ENCODE data around the gene INAFM1.
"Not testable (repeated sequence)": the region's sequence is repeated elsewhere in the genome, so short reads cannot be mapped to it uniquely, and the experiment has no call there.

The INAFM1 gene

DNA sequence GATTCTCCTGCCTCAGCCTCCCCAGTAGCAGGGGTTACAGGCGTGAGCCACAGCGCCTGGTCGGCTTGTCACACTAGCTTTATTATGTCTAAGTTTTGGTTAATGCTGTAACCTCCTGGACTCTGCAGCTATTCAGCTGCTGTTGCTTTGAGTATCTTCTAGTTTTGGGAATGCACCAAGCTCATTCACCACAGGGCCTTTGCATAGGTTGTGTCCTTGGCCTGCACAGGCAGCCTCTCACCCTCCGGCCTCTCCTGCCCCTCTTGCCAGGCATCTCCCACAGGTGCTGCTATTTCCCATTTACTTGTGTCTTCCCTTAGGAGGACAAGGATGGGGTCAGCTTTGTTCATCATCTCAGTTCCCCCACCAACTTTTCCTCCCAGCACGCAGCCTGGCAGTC is 20.7 kb upstream of the INAFM1 start:
- DNase-seq (ENCODE audit: low spot score in 2 of 2) (no peak), ATAC-seq (ENCODE audit: low read depth) (no peak)
- H3K4me3 Mint-ChIP-seq, result no peak overlapping the region
- H3K27ac Mint-ChIP-seq, result no peak overlapping the region
- peaks cover 8% of the 10 kb centered on the region for H3K36me3 Mint-ChIP-seq
- no peaks in the 10 kb centered on the region for H3K27me3 Mint-ChIP-seq
- H3K9me3 Mint-ChIP-seq, result no peaks in the 10 kb centered on the region
- peaks cover 20% of the 10 kb centered on the region for H3K4me1 Mint-ChIP-seq

DNA sequence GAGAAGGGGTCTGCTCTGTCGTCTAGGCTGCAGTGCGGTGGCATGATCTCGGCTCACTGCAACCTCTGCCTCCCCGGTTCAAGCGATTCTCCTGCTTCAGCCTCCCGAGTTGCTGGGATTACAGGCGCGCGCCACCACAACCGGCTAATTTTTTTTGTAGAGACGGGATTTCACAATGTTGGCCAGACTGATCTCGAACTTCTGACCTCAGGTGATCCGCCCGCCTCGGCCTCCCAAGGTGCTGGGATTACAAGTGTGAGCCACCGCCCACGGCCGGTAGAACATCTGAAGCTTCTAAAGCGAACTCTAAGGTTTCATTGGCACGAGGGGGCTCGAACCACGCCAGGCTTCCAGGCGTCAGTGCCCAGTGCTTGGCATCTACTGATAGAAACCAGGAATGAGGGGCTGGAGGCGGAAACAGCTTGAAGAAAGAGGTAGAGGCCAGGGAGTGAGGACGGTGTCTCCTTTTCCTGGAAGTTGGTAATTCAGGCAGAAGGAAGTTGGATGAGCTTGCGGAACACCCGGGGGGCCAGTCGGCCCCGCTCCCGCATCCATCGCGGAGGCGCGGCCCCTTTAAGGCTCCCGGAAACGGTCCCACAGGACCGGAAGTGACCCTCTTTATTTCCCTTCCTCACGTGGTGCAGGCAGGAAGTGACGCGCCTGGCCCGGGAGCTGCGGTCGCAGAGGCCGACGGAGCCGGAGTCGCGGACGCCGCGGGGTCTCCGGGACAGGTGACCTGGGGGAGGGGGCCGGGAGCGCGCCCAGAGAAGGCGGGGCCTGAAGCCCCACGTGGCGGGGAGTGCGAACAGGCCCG is 18.6 kb upstream of the INAFM1 start, which contains the start of gene CCDC9:
CCDC9 (plus strand) TSS at position 647 of the 814 bp plus-strand sequence. CDS start 1,876 bp downstream, outside the sequence.
- ATAC-seq (ENCODE audit: low read depth) (peak; percentile 62), DNase-seq (ENCODE audit: low spot score in 2 of 2) (peak; percentile 90 to 91)
- Mint-ChIP-seq H3K4me1 (peaks cover 33% of the 10 kb centered on the region), H3K9me3 (no peaks in the 10 kb centered on the region), H3K4me3 (peak within 1 kb of the TSS; percentile 87), H3K27ac (peak within 1 kb of the TSS; percentile 93), H3K36me3 (peaks cover 24% of the 10 kb centered on the region), H3K27me3 (no peaks in the 10 kb centered on the region)

DNA sequence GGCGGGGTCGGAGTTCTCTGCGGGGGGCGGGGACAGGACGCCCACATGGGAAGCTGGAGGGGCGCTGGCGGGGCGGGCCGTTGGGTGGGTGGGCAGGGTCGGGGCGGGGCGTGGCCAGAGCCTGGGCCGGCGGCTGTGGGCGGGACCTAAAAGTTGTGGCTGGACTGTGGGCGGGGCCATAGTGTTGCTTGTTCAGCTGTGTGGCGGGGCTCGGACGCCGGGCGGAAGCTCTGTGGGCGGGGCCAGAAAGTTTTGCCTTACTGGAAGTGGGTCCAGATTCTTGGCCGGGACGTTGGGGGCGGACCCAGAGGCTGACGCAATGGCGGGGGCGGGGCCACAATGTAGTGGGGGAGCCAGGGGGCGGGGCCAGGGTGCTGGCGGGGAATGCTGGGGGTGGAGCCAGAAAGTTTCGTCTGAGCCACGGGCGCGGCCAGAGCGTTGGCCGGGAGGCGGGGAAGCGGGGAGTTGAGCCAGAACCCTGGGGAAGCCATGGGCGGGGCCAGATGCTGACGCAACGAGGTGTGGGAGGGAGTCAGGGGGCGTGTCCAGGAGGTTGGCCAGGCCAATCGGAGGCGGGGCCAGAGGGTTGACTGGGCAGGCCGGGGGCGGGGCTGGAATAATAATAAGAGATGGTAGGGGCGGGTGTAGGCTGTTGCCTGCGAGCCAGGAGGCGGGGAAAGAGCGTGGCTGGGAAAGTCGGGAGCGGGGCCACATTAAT is 17.8 kb upstream of the INAFM1 start:
- no peaks in the 10 kb centered on the region for H3K27me3 Mint-ChIP-seq
- H3K9me3 Mint-ChIP-seq, result no peaks in the 10 kb centered on the region
- ATAC-seq (ENCODE audit: low read depth), result peak; percentile 80
- H3K36me3 Mint-ChIP-seq, result peaks cover 26% of the 10 kb centered on the region
- peak; percentile 99 for DNase-seq (ENCODE audit: low spot score in 2 of 2)
- peak overlapping the region; percentile 93 for H3K27ac Mint-ChIP-seq
- H3K4me1 Mint-ChIP-seq, result peaks cover 34% of the 10 kb centered on the region
- H3K4me3 Mint-ChIP-seq, result peak overlapping the region; percentile 87

DNA sequence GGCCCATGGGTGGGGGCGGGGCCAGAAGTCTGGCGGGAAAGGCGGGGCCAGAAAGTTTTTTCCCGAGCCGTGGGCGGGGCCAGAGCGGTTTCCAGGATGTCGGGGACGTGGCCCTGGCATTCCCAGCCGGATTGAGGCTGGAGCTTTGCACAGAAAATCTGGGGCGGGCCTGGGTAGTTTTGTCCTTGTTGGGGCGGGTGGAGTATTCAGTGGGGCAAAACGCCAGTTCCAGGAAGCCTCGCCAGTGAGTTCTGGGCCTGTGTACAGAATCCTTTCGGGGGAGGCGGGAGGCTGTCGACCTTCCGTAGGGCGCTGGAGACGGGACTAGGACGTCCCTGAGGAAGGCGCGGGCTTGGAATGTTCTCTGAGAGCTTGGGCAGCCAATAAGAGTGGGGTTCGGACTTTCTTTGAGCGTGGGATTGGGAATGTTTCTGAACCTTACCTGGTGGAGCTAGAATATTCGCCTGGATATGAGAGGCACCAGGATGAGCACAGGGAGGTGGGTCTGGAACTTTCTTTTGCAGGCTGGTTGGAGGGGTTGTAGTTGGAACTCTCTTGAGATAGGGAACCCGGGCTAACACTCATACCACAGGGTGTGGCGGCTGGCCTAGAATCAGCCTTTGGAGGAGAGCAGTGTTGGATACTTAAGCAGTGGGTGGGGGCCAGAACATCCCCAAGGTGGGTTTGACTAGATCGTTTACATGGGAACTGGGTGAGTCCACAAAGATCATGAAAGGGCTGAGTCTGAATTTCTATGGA is 17.1 kb upstream of the INAFM1 start:
- Mint-ChIP-seq H3K36me3 (peaks cover 28% of the 10 kb centered on the region), H3K4me3 (peak overlapping the region; percentile 87), H3K4me1 (peaks cover 38% of the 10 kb centered on the region), H3K27me3 (no peaks in the 10 kb centered on the region), H3K27ac (peak overlapping the region; percentile 93), H3K9me3 (no peaks in the 10 kb centered on the region)
- ATAC-seq (ENCODE audit: low read depth), result no peak
- DNase-seq (ENCODE audit: low spot score in 2 of 2), result no peak

DNA sequence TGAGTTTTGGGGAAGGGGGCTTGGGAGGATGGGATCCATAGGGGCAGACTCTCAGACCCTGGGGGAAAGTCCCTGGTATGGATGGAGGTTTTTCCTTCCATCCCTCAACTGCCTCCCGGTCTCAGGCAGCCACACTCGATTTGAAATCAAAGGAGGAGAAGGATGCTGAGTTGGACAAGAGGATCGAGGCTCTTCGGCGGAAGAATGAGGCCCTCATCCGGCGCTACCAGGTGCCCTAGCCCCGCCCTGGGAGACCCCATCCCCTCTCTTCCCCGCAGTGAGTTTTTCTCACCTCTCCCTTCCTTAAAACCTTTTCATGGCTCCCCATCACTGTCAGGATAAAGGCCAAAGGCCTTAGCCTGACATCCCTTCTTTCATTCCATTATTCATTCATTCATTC is 16.3 kb upstream of the INAFM1 start:
- H3K4me1 Mint-ChIP-seq, result peaks cover 38% of the 10 kb centered on the region
- H3K27ac Mint-ChIP-seq, result no peak overlapping the region
- H3K4me3 Mint-ChIP-seq, result peak overlapping the region; percentile 48
- no peaks in the 10 kb centered on the region for H3K27me3 Mint-ChIP-seq
- DNase-seq (ENCODE audit: low spot score in 2 of 2), result no peak
- no peaks in the 10 kb centered on the region for H3K9me3 Mint-ChIP-seq
- no peak for ATAC-seq (ENCODE audit: low read depth)
- peaks cover 28% of the 10 kb centered on the region for H3K36me3 Mint-ChIP-seq

DNA sequence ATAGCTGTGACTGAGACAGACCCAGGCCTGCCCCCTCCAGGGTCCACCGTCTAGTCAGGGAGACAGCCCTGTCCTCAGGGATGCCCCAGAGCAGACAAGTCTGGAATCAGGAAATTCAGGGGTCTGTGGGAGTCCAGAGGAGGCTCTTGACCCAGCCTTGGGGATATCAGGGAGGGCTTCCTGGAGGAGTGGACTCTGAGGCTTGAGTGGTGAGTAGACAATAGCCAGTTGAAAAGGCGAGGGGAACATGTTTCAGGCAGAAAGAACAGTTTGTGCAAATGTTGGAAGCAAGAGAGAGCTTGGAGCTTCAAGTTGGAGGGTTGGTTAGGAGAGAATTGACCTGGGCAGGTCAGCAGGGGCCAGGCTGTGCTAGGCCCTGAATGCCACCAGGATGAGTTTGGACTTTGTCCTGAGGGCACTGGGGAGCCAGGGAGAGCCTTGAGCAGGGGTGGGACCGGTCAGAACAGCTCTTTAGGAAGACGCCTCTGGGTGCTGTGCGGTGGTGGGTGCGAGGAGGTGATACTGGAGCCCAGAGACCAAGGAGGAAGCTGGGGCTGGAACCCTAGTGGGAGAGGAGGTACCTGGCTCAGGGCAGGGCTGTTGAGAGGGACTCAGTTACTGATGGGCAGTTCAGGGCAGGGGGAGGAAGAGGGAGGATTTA is 15.7 kb upstream of the INAFM1 start:
- H3K27me3 Mint-ChIP-seq, result no peaks in the 10 kb centered on the region
- no peaks in the 10 kb centered on the region for H3K9me3 Mint-ChIP-seq
- peak overlapping the region; percentile 76 for H3K27ac Mint-ChIP-seq
- peak overlapping the region; percentile 48 for H3K4me3 Mint-ChIP-seq
- DNase-seq (ENCODE audit: low spot score in 2 of 2), result no peak
- ATAC-seq (ENCODE audit: low read depth), result no peak
- H3K4me1 Mint-ChIP-seq, result peaks cover 38% of the 10 kb centered on the region
- H3K36me3 Mint-ChIP-seq, result peaks cover 28% of the 10 kb centered on the region

DNA sequence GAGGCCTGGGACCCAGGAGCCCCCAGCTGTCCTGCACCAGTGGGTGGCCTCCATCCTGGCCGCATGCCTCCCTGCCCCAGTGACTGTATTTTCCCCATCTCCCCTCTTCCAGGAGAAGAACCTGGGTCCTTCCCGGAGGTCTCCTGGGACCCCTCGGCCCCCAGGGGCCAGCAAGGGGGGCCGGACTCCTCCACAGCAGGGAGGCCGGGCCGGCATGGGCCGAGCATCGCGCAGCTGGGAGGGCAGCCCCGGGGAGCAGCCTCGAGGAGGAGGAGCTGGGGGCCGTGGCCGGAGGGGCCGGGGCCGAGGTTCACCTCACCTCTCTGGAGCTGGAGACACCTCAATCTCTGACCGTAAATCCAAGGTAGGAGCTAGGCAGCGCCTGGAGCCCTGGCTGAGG is 14.2 kb upstream of the INAFM1 start:
- Mint-ChIP-seq H3K27ac (no peak overlapping the region), H3K9me3 (no peaks in the 10 kb centered on the region), H3K4me1 (peaks cover 38% of the 10 kb centered on the region), H3K27me3 (no peaks in the 10 kb centered on the region), H3K4me3 (no peak overlapping the region), H3K36me3 (peaks cover 36% of the 10 kb centered on the region)
- no peak for ATAC-seq (ENCODE audit: low read depth)
- no peak for DNase-seq (ENCODE audit: low spot score in 2 of 2)

DNA sequence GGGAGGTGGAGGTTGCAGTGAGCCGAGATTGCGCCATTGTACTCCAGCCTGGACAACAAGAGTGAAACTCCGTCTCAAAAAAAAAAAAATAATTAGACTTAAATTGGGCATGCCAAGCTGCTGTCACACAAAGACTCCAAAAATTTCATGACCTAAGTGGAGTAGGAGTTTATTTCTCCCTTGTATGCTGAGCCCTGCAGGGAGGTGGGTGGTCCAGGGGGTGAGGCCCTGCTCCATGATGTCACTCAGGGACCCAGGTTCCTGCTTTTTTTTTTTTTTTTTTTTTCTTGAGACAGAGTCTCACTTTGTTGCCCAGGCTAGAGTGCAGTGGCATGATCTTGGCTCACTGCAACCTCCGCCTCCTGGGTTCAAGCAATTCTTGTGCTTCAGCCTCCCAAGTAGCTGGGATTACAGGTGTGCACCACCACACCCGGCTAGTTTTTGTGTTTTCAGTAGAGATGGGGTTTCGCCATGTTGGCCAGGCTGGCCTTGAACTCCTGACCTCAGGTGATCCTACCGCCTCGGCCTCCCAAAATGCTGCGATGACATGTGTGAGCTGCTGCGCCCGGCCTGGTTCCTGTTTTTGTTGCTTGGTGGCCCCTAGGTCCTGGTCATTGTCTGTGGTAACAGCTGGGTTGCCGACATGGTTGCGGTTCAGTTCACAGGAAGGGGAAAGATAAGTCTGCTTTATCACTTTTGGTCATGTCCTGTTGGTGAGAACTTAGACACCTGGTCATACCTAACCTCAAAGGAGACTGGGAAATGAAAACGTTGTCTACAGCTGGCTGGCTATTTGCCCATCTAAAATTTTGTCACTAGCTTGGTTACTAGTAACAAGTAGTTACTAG is 12.5 kb upstream of the INAFM1 start:
- Mint-ChIP-seq H3K36me3 (peaks cover 38% of the 10 kb centered on the region), H3K4me1 (peaks cover 30% of the 10 kb centered on the region), H3K27ac (peak overlapping the region; percentile 86)
- ATAC-seq (ENCODE audit: low read depth) (peak; percentile 92), DNase-seq (ENCODE audit: low spot score in 2 of 2) (peak in 1 of 2 donors; percentile 60)
- not testable (repeated sequence) for H3K9me3 Mint-ChIP-seq, H3K4me3 Mint-ChIP-seq, H3K27me3 Mint-ChIP-seq

DNA sequence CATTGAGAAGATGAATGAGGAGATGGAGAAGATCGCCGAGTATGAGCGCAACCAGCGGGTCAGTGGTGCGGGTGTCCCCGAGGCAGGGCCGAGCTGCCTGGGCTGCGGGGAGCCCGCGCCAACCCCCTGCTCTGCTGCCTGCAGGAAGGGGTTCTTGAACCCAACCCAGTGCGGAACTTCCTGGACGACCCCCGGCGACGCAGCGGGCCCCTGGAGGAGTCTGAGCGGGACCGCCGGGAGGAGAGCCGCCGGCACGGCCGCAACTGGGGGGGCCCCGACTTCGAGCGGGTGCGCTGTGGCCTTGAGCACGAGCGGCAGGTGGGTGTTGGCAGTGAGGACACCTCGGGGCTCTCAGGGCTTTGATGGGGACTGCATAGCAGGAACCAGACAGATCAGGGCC is 10.1 kb upstream of the INAFM1 start:
- DNase-seq (ENCODE audit: low spot score in 2 of 2), result no peak
- peaks cover 27% of the 10 kb centered on the region for H3K36me3 Mint-ChIP-seq

DNA sequence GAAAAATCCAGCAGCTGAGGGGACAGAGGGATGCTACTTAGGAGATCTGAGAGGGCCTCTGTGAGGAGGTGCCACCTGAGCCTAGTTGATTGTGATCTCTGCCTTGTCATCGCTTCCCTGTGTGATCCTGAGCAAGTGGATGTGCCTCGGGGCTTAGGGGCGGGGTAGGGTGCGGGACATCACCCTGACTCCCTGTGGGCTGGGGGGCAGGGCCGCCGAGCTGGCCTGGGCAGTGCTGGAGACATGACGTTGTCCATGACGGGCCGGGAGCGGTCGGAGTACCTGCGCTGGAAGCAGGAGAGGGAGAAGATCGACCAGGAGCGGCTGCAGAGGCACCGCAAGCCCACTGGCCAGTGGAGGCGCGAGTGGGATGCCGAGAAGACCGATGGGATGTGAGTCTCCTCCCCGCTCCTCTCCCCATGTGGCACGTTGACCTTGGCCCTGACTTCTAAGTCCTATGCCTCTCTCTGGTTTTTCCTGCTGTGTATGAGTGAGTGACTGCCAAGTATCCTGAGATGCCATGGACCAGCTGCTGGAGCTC is 8.2 kb upstream of the INAFM1 start:
- no peak overlapping the region for H3K4me3 Mint-ChIP-seq
- DNase-seq (ENCODE audit: low spot score in 2 of 2) (no peak), ATAC-seq (ENCODE audit: low read depth) (no peak)
- H3K27ac Mint-ChIP-seq, result no peak overlapping the region
- peaks cover 27% of the 10 kb centered on the region for H3K36me3 Mint-ChIP-seq
- peaks cover 4% of the 10 kb centered on the region for H3K4me1 Mint-ChIP-seq
- no peaks in the 10 kb centered on the region for H3K9me3 Mint-ChIP-seq
- H3K27me3 Mint-ChIP-seq, result no peaks in the 10 kb centered on the region

More for the DNA sequence above, 10.1 kb upstream of the INAFM1 start:
- Mint-ChIP-seq H3K4me1 (peaks cover 12% of the 10 kb centered on the region), H3K9me3 (no peaks in the 10 kb centered on the region), H3K27ac (no peak overlapping the region), H3K27me3 (no peaks in the 10 kb centered on the region), H3K4me3 (no peak overlapping the region)
- no peak for ATAC-seq (ENCODE audit: low read depth)

DNA sequence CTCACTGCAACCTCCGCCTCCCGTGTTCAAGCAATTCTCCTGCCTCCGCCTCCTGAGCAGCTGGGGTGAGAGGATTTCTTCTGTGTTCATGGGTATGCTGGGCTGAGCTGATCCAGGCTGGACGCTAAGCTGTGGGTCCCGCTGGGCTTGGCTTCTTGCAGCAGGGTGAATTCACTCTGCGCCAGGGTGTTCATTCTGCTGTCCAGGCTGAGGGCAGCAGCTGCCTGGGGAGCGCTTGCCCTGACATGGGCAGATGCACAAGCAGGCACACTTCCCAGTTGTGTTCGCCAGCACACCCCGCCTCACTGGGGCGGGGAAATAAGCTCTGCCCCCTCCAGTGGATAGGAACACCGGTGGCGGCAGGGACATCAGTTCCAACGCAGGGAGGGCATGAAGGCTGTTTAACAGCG is 7.3 kb upstream of the INAFM1 start:
- ATAC-seq (ENCODE audit: low read depth) (no peak), DNase-seq (ENCODE audit: low spot score in 2 of 2) (no peak)
- Mint-ChIP-seq H3K27me3 (no peaks in the 10 kb centered on the region), H3K27ac (no peak overlapping the region), H3K9me3 (no peaks in the 10 kb centered on the region), H3K4me3 (no peak overlapping the region), H3K36me3 (peaks cover 26% of the 10 kb centered on the region), H3K4me1 (peaks cover 6% of the 10 kb centered on the region)

DNA sequence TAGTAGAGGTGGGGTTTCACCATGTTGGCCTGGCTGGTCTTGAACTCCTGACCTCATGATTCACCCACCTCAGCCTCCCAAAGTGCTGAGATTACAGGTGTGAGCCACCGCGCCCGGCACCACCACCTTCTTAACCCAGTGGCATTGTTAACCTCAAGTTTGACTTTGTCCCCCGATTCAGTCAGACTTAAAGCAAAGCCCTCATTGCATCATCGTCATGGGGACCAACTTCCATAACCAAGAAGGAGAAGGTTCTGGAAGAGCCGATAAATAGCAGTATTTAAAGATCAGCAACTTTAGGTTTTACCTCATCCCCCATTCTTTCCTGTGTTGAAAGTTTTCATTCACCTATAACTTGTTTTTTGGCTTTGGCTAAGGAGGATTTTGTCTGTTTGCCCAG is 6.7 kb upstream of the INAFM1 start:
- Mint-ChIP-seq H3K27me3 (no peaks in the 10 kb centered on the region), H3K36me3 (peaks cover 25% of the 10 kb centered on the region), H3K4me3 (no peak overlapping the region), H3K27ac (no peak overlapping the region), H3K9me3 (no peaks in the 10 kb centered on the region), H3K4me1 (peaks cover 10% of the 10 kb centered on the region)
- DNase-seq (ENCODE audit: low spot score in 2 of 2), result no peak
- no peak for ATAC-seq (ENCODE audit: low read depth)

DNA sequence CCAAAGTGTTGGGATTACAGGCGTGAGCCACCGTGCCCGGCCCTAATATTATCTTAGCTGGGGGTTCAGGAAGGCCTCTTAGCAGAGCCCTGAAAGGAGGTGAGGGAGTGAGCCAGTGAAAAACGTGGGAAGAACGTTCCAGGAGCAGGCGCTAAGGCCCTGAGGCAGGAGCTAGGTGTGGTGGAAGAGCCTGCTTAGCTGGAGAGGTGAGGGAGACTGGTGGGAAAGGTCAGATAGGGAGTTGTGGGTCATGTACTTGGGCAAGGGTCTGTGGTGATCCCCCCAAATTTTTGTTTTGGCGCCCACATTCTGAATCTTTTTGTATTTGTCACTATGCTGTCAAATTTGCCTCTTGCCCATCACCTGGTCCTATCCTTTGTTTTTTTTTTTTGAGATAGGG is 5.1 kb upstream of the INAFM1 start:
- no peak overlapping the region for H3K27ac Mint-ChIP-seq
- ATAC-seq (ENCODE audit: low read depth) (no peak), DNase-seq (ENCODE audit: low spot score in 2 of 2) (no peak)
- no peaks in the 10 kb centered on the region for H3K9me3 Mint-ChIP-seq
- peaks cover 20% of the 10 kb centered on the region for H3K36me3 Mint-ChIP-seq
- peaks cover 10% of the 10 kb centered on the region for H3K4me1 Mint-ChIP-seq
- no peaks in the 10 kb centered on the region for H3K27me3 Mint-ChIP-seq
- no peak overlapping the region for H3K4me3 Mint-ChIP-seq

Measured in memory B cell (primary cell).